CD1c-positive myeloid dendritic cell (primary cell): ENCODE measurements around the gene WDR31.
A peak's percentile ranks its signal among the peaks of the same experiment; 100 is the strongest.
"Not testable (repeated sequence)": the region's sequence is repeated elsewhere in the genome, so short reads cannot be mapped to it uniquely, and the experiment has no call there.

Experiments
- DNase-seq: peaks from one replicate; pipeline ENCODE4 v3.0.0-alpha.2; 2016; ENCODE audit errors: extremely low spot score

WDR31 gene

DNA sequence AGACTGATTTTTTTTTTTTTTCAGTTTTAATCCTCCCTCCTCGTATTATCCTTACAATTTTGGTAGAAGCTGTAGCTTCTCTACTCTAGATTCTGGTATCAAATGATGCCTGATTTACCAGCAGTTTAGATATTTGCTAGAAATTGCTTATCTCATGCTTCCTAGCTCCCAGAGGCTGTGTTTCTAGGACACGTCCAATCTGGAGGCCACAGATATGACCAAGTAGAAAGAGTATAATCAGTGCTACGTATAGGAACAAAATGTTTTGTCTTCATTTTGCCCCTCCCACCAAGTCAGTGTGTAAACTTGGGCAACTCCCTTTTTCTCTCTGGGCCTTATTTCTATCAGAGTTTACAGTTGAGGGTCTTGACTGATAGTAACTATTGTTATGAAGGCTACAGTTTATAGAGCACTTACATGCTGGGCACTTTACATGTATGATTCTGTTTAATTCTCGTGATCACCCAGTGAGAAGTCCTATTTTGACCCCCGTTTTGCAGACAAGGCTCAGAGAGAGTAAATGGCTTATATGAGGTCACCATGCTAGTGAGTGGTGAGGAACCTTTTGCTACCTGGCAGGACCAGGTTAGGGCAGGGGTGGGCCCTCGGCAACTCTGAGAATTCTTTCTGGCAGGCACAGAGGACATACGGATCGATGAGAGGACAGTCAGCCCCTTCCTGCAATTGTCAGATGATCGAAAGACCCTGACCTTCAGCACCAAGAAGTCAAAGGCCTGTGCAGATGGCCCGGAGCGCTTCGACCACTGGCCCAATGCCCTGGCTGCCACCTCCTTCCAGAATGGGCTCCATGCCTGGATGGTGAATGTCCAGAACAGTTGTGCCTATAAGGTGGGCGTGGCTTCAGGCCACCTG lies 29.1 kb upstream of the WDR31 start:
- no peak for DNase-seq

GRCh38 chr9:113368348-113368981 lies 28.4 kb upstream of the WDR31 start:
- DNase-seq = no peak

DNA sequence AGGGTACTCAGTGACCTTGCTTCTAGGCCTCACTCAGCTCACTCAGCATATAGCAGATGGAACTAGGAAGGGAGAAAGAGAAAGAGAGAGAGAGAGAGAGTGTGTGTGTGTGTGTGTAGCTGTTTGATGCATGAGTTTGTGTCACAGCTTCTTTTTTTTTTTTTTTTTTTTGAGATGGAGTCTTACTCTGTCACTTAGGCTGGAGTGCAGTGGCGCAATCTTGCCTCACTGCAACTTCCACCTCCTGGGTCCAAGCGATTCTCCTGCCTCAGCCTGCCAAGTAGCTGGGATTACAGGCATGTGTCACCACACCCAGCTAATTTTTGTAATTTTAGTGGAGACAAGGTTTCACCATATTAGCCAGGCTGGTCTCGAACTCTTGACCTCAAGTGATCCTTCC lies 25.6 kb upstream of the WDR31 start:
- DNase-seq = not testable (repeated sequence)

GRCh38 chr9:113364951-113365350 lies 24.9 kb upstream of the WDR31 start:
- DNase-seq = no peak

DNA sequence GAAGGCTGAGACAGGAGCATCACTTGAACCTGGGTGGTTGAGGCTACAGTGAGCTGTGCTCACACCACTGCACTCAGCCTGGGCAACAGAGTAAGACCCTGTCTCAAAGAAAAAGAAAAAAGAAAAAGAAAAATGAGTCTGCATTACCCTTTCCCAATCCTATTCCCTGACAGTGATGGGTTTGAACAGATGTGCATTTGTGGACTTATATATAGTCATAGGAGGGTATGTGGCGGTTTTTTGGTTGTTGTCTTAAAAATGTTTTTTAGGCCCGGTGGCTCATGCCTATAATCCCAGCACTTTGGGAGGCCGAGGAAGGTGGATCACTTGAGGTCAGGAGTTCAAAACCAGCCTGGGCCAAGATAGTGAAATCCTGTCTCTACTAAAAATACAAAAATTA lies 23.3 kb upstream of the WDR31 start:
- no peak for DNase-seq

DNA sequence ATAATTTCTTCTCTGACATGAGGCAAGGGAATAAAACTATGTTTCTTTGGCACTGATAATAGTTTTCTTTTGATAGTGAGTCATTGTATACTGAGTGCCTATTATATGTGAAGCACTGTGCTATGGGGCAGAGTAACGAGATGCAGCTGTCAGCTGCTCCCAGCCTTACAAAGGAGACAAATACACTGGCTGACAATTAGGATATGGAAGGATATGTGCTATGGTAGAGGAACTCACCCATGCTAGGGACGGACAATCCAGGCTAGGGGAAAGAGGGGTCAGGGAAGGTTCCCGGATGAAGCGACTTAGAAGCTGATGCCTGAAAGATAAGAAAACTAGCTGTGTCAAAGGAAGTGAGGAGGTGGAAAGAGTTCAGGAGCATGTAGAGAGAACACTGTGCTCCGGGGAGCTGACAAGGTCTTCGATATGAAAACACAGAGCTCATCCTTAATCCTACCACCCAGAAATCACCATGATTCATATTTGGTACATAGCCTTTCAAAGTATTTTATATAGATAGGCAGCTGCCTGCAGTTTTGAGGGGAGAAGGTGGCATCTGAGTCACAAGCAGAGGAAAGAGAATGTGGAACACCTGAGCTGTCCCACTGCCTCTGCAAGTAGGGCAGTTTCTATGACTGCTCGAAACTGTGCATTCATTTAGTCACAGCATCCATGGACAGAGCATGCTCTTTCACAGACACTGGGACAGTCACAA lies 21.4 kb upstream of the WDR31 start:
- DNase-seq = no peak

GRCh38 chr9:113360242-113360842 lies 20.3 kb upstream of the WDR31 start:
- DNase-seq = no peak

DNA sequence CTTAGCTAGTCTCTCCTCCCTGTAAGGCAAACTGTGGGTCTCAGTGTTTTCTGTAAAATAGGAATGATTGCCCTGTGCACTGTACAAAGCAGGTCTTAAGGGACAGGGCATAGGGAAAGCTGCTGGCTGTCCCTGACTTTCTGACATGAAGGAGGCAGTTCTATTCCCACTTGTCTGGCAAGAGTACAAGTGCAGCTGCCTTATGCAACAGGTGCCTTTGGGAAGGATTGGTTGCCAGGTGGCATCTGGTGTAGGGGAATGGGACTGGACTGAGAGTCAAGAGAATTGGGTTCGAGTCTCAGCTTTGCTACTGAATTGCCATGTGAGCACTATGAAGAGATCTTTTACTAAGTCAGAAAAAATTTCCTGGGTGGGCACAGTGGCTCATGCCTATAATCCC lies 19.3 kb upstream of the WDR31 start:
- DNase-seq = no peak

DNA sequence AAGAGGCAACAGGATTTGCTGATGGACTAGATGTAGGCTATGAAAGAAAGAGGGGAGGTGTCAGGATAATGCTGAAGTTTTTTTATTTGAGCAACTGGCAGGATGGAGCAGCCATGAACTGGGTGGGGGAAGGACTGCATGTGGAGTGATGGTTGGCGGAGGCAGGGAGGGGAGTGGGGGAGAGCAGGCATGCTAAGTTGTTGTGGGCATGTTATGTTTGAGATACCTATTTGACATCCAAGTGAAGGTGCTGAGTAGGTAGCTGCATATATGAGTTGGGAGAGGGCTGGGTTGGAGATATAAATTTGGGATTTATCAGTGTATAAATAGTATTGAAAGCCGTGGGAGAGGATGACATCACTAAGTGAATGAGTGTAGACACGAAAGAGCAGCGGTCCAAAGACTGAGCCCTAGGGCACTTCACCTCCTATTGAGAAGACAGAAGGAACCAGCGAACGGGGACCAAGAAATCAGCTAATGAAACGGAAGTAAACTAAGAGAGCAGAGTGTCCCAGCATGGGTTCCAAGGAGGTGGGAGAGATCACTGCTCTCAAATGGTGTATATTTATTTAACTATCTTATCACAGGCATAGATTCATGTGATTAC lies 16.7 kb upstream of the WDR31 start:
- DNase-seq = no peak

DNA sequence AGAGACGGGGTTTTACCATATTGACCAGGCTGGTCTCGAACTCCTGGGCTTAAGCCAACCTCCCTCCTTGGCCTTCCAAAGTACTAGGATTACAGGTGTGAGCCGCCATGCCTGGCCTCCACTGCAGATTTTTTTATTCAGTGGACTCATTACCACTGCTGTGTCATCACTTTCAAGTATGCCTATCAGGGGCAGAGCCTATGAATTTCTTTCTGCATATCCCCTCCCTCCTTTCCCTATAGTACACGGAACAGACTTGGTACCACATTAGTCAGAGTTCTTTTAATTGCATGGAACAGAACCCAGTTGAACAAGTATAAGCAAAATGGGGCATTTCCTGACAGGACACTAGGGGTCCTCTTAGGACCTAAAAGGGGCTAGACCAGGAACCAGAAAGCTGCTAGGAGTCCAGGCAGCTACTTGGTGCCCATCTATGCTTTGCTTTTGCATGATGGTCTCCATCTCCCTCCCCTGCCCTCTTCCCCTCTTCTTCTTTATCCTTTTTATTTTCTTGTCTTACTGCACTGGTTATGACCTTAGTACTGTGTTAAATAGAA lies 15.0 kb upstream of the WDR31 start:
- no peak for DNase-seq

GRCh38 chr9:113352411-113352810 lies 12.3 kb upstream of the WDR31 start:
- DNase-seq = no peak

- no peak for DNase-seq
Measured at GRCh38 chr9:113352006-113352405, 11.9 kb upstream of the WDR31 start.

DNA sequence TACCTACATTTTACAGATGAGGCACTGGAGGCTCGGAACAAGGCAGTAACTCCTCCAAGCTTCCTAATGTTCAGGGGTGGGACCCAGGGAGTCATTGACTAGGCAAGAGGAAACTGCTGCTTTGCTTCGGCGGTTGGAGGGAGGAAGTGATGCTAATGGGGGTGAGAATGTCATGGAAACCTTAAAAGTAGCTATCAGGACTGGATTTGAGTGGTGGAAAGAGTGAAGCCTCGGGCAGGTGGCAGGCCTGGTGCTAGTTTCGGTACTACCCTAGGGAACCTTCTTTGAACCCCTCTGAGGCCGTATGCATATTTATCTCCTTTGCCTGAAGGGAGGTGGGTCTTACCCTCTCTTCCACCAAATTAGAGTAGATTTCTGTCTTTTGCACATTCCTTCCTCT lies 10.9 kb upstream of the WDR31 start:
- DNase-seq = peak; percentile 58

DNA sequence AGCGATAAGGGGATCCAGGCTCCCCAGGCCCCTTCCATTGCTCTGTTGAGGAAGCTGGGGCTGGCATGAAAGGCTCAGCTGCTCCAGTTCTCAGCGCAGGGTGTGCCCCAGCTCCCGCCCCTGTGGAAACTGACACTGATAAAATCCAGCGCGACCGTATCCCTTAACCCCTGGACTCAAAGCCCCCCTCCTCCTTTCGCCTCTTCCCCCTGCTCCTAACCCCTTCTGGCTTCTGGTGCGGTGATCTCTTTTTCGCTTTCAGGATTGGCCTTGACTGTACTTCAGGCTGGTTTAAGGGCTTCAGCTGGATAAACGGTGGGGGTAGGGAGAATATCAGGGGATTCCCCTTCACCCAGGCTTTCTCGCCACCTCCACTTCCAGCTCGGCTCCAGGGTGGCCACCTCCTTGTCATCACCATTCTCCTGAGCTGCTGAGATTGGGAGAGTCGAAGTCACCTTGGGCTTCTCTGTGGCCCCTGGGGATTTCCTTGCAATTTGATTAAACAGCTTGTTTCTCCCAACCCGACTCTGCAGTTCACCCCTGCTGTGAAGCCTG lies 10.1 kb upstream of the WDR31 start:
- DNase-seq = peak; percentile 8

GRCh38 chr9:113349445-113350094 lies 9.5 kb upstream of the WDR31 start, which contains the start of gene BSPRY:
Gene BSPRY (plus strand): TSS chr9:113349541. CDS start chr9:113349580, 39 bp downstream.
- DNase-seq = no peak

- no peak for DNase-seq
Measured at GRCh38 chr9:113349066-113349444, 9.0 kb upstream of the WDR31 start.

DNA sequence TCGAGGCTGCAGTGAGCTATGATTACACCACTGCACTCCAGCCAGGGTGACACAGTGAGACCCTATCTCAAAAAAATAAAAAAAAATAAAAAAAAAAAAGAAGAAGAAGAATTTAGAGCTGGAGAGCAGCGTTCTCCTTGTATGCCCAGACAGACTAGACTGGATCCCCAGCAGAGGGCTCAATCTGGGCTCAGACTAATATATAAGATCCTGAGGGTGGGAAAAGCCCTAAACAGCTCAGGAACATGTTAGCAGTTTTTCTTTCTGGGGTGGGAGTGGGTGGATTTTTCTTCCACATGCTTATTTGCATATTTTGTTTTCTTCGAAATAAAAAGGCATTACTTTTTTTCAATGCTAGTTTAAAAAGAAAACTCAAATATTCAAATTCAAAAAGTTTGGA lies 8.4 kb upstream of the WDR31 start:
- DNase-seq = no peak

- DNase-seq = no peak
Measured at GRCh38 chr9:113345671-113346070, 5.6 kb upstream of the WDR31 start.

- DNase-seq = no peak
Measured at GRCh38 chr9:113345190-113345589, 5.1 kb upstream of the WDR31 start.

DNA sequence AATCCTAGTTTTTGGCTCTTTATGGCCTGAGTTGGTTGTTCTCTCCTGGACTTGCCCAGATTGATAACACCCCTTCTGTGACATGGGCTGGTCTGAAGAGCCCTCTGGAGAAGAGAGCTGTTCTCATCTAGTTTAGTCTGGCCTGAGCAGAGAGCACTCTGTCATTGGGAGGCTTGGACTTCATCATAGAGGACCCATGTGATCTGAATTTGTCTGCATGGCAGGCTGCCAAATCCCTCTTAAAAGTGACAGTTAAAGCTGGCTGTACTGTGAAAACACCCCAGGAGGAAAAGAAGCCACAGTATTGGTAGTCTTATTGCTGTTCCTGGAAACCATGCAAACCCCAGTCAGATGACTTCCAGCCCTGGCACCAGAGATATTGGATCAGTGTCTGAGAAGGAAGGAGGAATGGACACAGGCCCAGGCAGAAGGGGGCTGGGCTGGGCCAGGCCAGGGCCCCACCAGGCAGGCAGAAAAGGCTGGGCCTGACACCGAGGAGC lies 3.7 kb upstream of the WDR31 start:
- peak; percentile 6 for DNase-seq
